Naive thymus-derived CD4-positive, alpha-beta T cell (primary cell): Measurements from ENCODE around the gene GSX2. TPM values are rescaled to one million over a fixed set of nuclear protein-coding genes. Genes with fewer than 3 reads are reported as not detected.
"Not testable (repeated sequence)": the region's sequence is repeated elsewhere in the genome, so short reads cannot be mapped to it uniquely, and the experiment has no call there.

Experiments used
- ATAC-seq: fragments of 150-1000 bp; cut with Tn5 transposase; 2 replicates; pipeline ENCODE4 v1.10.0; 2021; ENCODE audit warnings: mild to moderate bottlenecking, moderate library complexity
- CTCF ChIA-PET: fragments of 350-600 bp; sonication (Branson Sonifier 250); formaldehyde crosslinking; loops from one replicate; lab custom pipeline; 2021; ENCODE audit warnings: antibody characterized with exemption; lab: Charles Lee
- POLR2A ChIA-PET: fragments of 350-600 bp; sonication (Branson Sonifier 250); formaldehyde crosslinking; loops from one replicate; lab custom pipeline; 2021; ENCODE audit warnings: antibody characterized with exemption, inconsistent platforms; lab: Charles Lee
- DNase-seq, 9 donors: peaks; one replicate each; pipeline versions ENCODE4 v3.0.0 to v3.0.0-alpha.2; 2020 to 2022; ENCODE audit warnings: mixed read lengths in 1 of 9
- H3K27ac ChIP-seq: one replicate; pipeline ENCODE4 v1.7.0; 2013; ENCODE audit warnings: mild to moderate bottlenecking, low read depth, low read length, moderate library complexity
- H3K27me3 ChIP-seq, 2 donors: one replicate each; pipeline ENCODE4 v1.7.0; 2013; ENCODE audit warnings: low read length in 2 of 2, mild to moderate bottlenecking in 2 of 2, moderate library complexity in 2 of 2; ENCODE audit not compliant: control insufficient read depth in 2 of 2, insufficient read depth in 2 of 2
- H3K36me3 ChIP-seq, 3 experiments: 1 replicate in 2 of 3; 2 replicates in 1 of 3; pipeline ENCODE4 v1.7.0; 2013; ENCODE audit warnings: low read length in 3 of 3, mild to moderate bottlenecking in 3 of 3, moderate library complexity in 1 of 3; ENCODE audit not compliant: insufficient read depth in 3 of 3, control insufficient read depth in 2 of 3
- H3K4me1 ChIP-seq, 2 donors: one replicate each; pipeline ENCODE4 v1.7.0; 2013; ENCODE audit warnings: low read length in 2 of 2, mild to moderate bottlenecking in 2 of 2, moderate library complexity in 1 of 2; ENCODE audit not compliant: control insufficient read depth in 2 of 2, insufficient read depth in 2 of 2
- H3K4me3 ChIP-seq: 2 replicates; pipeline ENCODE4 v1.7.0; 2013; ENCODE audit warnings: mild to moderate bottlenecking, low read length
- H3K9me3 ChIP-seq, 3 experiments: 1 replicate in 2 of 3; 2 replicates in 1 of 3; pipeline ENCODE4 v1.7.0; 2013; ENCODE audit warnings: low read length in 3 of 3; ENCODE audit not compliant: control insufficient read depth in 2 of 3
- H3K27ac Mint-ChIP-seq, 9 donors: one replicate each; pipeline ENCODE4 v1.8.0; 2020 to 2022; ENCODE audit warnings: mixed read lengths in 9 of 9, mild to moderate bottlenecking in 8 of 9, moderate library complexity in 5 of 9, inconsistent platforms in 2 of 9
- H3K27me3 Mint-ChIP-seq, 5 donors: one replicate each; pipeline ENCODE4 v1.8.0; 2021 to 2022; ENCODE audit warnings: mixed read lengths in 5 of 5, mild to moderate bottlenecking in 1 of 5
- H3K36me3 Mint-ChIP-seq, 5 donors: one replicate each; pipeline ENCODE4 v1.8.0; 2020 to 2022; ENCODE audit warnings: mixed read lengths in 5 of 5, mild to moderate bottlenecking in 3 of 5, inconsistent platforms in 1 of 5
- H3K4me1 Mint-ChIP-seq, 7 donors: one replicate each; pipeline ENCODE4 v1.8.0; 2020 to 2022; ENCODE audit warnings: mixed read lengths in 7 of 7, mild to moderate bottlenecking in 3 of 7, inconsistent platforms in 1 of 7
- H3K4me3 Mint-ChIP-seq, 10 donors: one replicate each; pipeline ENCODE4 v1.8.0; 2020 to 2022; ENCODE audit warnings: mild to moderate bottlenecking in 10 of 10, mixed read lengths in 10 of 10, moderate library complexity in 6 of 10, inconsistent platforms in 2 of 10
- H3K9me3 Mint-ChIP-seq, 11 donors: one replicate each; pipeline ENCODE4 v1.8.0; 2020 to 2022; ENCODE audit warnings: mixed read lengths in 11 of 11, mild to moderate bottlenecking in 4 of 11, inconsistent platforms in 1 of 11, moderate library complexity in 1 of 11
- intact Hi-C, 2 donors: fragments of 100-400 bp; cut with micrococcal nuclease; formaldehyde crosslinking; loops; one replicate each; pipeline ENCODE4 v1.15.1; 2023
- polyA plus RNA-seq, 2 donors: library from polyadenylated mRNA; unstranded; fragments of 300-500 nt; fragmentation: Illumina TruSeq; gene quantifications; one replicate each; pipeline ENCODE4 v1.2.3, GENCODE V29; 2021
- total RNA-seq, 6 experiments: library from RNA in 5 of 6; stranded (reverse) in 5 of 6; gene quantifications; 1 replicate in 5 of 6; 2 replicates in 1 of 6; pipeline ENCODE4 v1.2.3 and lab custom pipeline; 2021 to 2026

GSX2 gene
- not detected for total RNA-seq
- not detected for polyA plus RNA-seq
- total RNA-seq (lab: John Stamatoyannopoulos, UW) = not detected

GRCh38 chr4:54099748-54100574 lies at the start of gene GSX2:
GSX2 (plus strand) TSS chr4:54100163; CDS start chr4:54100345, 182 bp downstream.
- Histone ChIP-seq H3K4me1 (peaks cover 20 to 24% of the 10 kb centered on the region in 2 donors), H3K27ac (no peak within 1 kb of the TSS), H3K9me3 (no peaks in the 10 kb centered on the region), H3K27me3 (peaks cover 22 to 46% of the 10 kb centered on the region in 2 donors), H3K4me3 (peak within 1 kb of the TSS; percentile 38), H3K36me3 (no peaks in the 10 kb centered on the region)
- peaks cover 79 to 93% (median 88%) of the 10 kb centered on the region in 5 donors for H3K27me3 Mint-ChIP-seq
- intact Hi-C loops = loop anchor here (2.0 to 10.0 kb wide), 5 partner anchors 133 to 905 kb away; partner anchors contain the start of gene SCFD2 (in 1 of the 2)
- H3K9me3 Mint-ChIP-seq = peaks cover 0 to 2% (median 0%) of the 10 kb centered on the region in 11 donors
- H3K4me1 Mint-ChIP-seq = peaks cover 19 to 50% (median 33%) of the 10 kb centered on the region in 7 donors
- POLR2A ChIA-PET = no interaction called here
- H3K27ac Mint-ChIP-seq = peak within 1 kb of the TSS in 2 of 9 donors; percentile 38 to 56
- ATAC-seq (peak; percentile 17), DNase-seq (no peak)
- peak within 1 kb of the TSS; percentile 46 to 81 (median 72) for H3K4me3 Mint-ChIP-seq
- H3K36me3 Mint-ChIP-seq = peaks cover 0 to 12% (median 0%) of the 10 kb centered on the region in 5 donors
- CTCF ChIA-PET = no interaction called here

GRCh38 chr4:54050214-54050904 lies 49.6 kb upstream of the GSX2 start:
- peaks cover 12 to 53% (median 44%) of the 10 kb centered on the region in 7 donors for H3K4me1 Mint-ChIP-seq
- Histone ChIP-seq H3K36me3 (peaks cover 0 to 10% (median 4%) of the 10 kb centered on the region in 3 experiments), H3K4me1 (peaks cover 4 to 21% of the 10 kb centered on the region in 2 donors), H3K9me3 (no peaks in the 10 kb centered on the region), H3K27ac (no peak overlapping the region), H3K4me3 (no peak overlapping the region), H3K27me3 (no peaks in the 10 kb centered on the region)
- no peaks in the 10 kb centered on the region for H3K27me3 Mint-ChIP-seq
- peaks cover 0 to 35% (median 24%) of the 10 kb centered on the region in 5 donors for H3K36me3 Mint-ChIP-seq
- H3K4me3 Mint-ChIP-seq = peak overlapping the region in 3 of 10 donors; percentile 11 to 40 (median 17)
- intact Hi-C loops = no loop called here
- CTCF ChIA-PET = no interaction called here
- peak; percentile 29 for ATAC-seq
- peak overlapping the region in 4 of 9 donors; percentile 2 to 76 (median 55) for H3K27ac Mint-ChIP-seq
- peaks cover 0 to 2% (median 0%) of the 10 kb centered on the region in 11 donors for H3K9me3 Mint-ChIP-seq
- POLR2A ChIA-PET = no interaction called here
- DNase-seq = no peak

- H3K27me3 ChIP-seq, ATAC-seq, H3K4me3 ChIP-seq, H3K27me3 Mint-ChIP-seq, CTCF ChIA-PET, H3K27ac Mint-ChIP-seq, DNase-seq, intact Hi-C loops, H3K36me3 ChIP-seq, H3K27ac ChIP-seq, H3K9me3 ChIP-seq, H3K9me3 Mint-ChIP-seq: not testable (repeated sequence)
- peaks cover 0 to 22% (median 17%) of the 10 kb centered on the region in 5 donors for H3K36me3 Mint-ChIP-seq
- POLR2A ChIA-PET = interaction anchor here (0.6 kb wide), 1 partner anchor 26 kb away, joined by 4 read pairs; no protein-coding TSS in a partner anchor
- peaks cover 34 to 80% (median 70%) of the 10 kb centered on the region in 7 donors for H3K4me1 Mint-ChIP-seq
- H3K4me1 ChIP-seq = peaks cover 30 to 42% of the 10 kb centered on the region in 2 donors
- H3K4me3 Mint-ChIP-seq = peak overlapping the region in 1 of 10 donors; percentile 21
These were observed 46.6 kb upstream of the GSX2 start for GRCh38 chr4:54053322-54053721.

- Mint-ChIP-seq H3K27me3 (no peaks in the 10 kb centered on the region), H3K9me3 (peaks cover 0 to 3% (median 0%) of the 10 kb centered on the region in 11 donors), H3K27ac (peak overlapping the region in 1 of 9 donors; percentile 19), H3K36me3 (peaks cover 0 to 18% (median 16%) of the 10 kb centered on the region in 5 donors), H3K4me1 (peaks cover 37 to 88% (median 77%) of the 10 kb centered on the region in 7 donors), H3K4me3 (peak overlapping the region in 4 of 10 donors; percentile 8 to 34 (median 30))
- intact Hi-C loops = no loop called here
- Histone ChIP-seq H3K4me1 (peaks cover 33 to 45% of the 10 kb centered on the region in 2 donors), H3K36me3 (no peaks in the 10 kb centered on the region), H3K4me3 (no peak overlapping the region), H3K27me3 (no peaks in the 10 kb centered on the region), H3K9me3 (no peaks in the 10 kb centered on the region), H3K27ac (no peak overlapping the region)
- POLR2A ChIA-PET = interaction anchor here (0.7 kb wide), 1 partner anchor 9 kb away, joined by 3 read pairs; no protein-coding TSS in a partner anchor
- ATAC-seq (no peak), DNase-seq (no peak)
- CTCF ChIA-PET = no interaction called here
These were observed 45.5 kb upstream of the GSX2 start for GRCh38 chr4:54054501-54054900.

- POLR2A ChIA-PET = interaction anchor here (0.7 to 1.8 kb wide), 2 partner anchors 9 to 1343 kb away, joined by 3 to 7 read pairs; partner anchors contain the start of gene CHIC2
- Histone ChIP-seq H3K27me3 (no peaks in the 10 kb centered on the region), H3K27ac (no peak overlapping the region), H3K36me3 (no peaks in the 10 kb centered on the region), H3K4me1 (peaks cover 35 to 43% of the 10 kb centered on the region in 2 donors), H3K9me3 (no peaks in the 10 kb centered on the region), H3K4me3 (no peak overlapping the region)
- CTCF ChIA-PET = interaction anchor here (1.0 kb wide), 1 partner anchor 40 kb away, joined by 3 read pairs; no protein-coding TSS in a partner anchor
- intact Hi-C loops = no loop called here
- no peak for ATAC-seq
- Mint-ChIP-seq H3K4me3 (peak overlapping the region in 4 of 10 donors; percentile 8 to 34 (median 30)), H3K36me3 (peaks cover 0 to 19% (median 16%) of the 10 kb centered on the region in 5 donors), H3K4me1 (peaks cover 44 to 89% (median 77%) of the 10 kb centered on the region in 7 donors), H3K9me3 (peaks cover 0 to 3% (median 0%) of the 10 kb centered on the region in 11 donors), H3K27ac (no peak overlapping the region), H3K27me3 (no peaks in the 10 kb centered on the region)
- no peak for DNase-seq
These were observed 44.5 kb upstream of the GSX2 start for GRCh38 chr4:54055494-54055893.

- Mint-ChIP-seq H3K4me3 (peak overlapping the region in 9 of 10 donors; percentile 39 to 96 (median 78)), H3K36me3 (peaks cover 0 to 19% (median 16%) of the 10 kb centered on the region in 5 donors), H3K4me1 (peaks cover 46 to 89% (median 77%) of the 10 kb centered on the region in 7 donors), H3K9me3 (peaks cover 0 to 3% (median 0%) of the 10 kb centered on the region in 11 donors), H3K27me3 (no peaks in the 10 kb centered on the region), H3K27ac (peak overlapping the region in 4 of 9 donors; percentile 12 to 43 (median 22))
- ChIA-PET POLR2A (interaction anchor here (1.1 to 1.8 kb wide), 3 partner anchors 8 to 25 kb away, joined by 3 to 7 read pairs (median 3); partner anchors contain the start of gene CHIC2), CTCF (no interaction called here)
- Histone ChIP-seq H3K4me1 (peaks cover 35 to 43% of the 10 kb centered on the region in 2 donors), H3K27ac (no peak overlapping the region), H3K4me3 (no peak overlapping the region), H3K27me3 (no peaks in the 10 kb centered on the region), H3K9me3 (no peaks in the 10 kb centered on the region), H3K36me3 (no peaks in the 10 kb centered on the region)
- DNase-seq = peak in 4 of 9 donors; percentile 27 to 44 (median 32)
- ATAC-seq = peak; percentile 70
- intact Hi-C loops = loop anchor here in 1 of 2 donors (1.0 kb wide), 1 partner anchor 8 kb away; the partner anchor contains the start of gene CHIC2
These were observed 43.6 kb upstream of the GSX2 start for GRCh38 chr4:54056360-54056759.
